ENCODE results near the gene ROM1.
"Not testable (repeated sequence)": the region's sequence is repeated elsewhere in the genome, so short reads cannot be mapped to it uniquely, and the experiment has no call there.

ROM1 gene

DNA sequence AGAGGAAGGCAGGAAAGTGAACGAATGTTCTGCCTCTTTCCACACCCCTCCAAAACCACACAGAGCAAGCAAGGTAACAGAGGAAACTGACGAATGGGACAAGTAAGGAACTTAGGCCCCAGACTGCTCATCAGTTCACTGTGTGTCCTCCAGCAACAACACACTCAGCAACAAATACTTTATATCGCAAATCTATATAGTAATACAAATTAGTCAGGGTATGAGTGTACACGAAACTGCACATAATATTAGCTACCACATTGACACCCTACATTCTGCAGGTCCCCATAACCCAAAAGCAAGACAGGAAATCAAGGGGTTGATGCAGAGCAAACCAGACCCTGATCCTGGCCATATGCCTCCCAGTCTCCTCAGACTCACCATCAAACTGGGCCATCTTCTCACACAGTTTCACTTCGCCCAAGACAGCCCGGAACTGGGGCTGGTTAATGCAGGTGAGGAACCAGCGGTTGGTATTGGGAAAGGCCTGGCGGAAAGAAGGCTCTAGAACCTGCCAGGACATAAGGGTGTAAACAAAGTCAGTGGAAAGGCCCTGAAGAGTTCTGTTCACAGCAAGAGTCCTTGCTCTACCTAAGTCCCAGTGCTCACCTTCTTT is 45.9 kb upstream of the ROM1 start:
- H3K27ac ChIP-seq (ENCODE audit: low read depth, low read length), result no peak overlapping the region

DNA sequence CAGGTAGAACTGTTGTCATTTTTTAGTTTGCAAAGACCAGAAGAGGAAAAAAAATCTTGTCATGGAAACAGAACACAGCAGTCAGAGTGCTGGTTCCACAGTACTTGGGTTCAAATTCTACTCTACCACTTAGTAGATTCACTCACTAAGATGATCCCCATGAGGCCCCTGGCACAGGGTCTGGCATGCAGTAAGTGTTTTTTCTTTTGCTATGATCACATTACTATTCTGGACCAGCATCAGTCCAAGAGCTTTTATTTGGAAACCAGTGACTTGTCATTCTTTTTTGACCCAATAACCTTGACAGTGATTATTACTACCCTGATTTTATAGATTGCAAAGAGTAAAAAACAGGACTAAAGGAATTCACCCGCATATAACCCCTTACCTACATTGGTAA is 43.4 kb upstream of the ROM1 start:
- H3K27me3 ChIP-seq (ENCODE audit: low read length), result no peaks in the 10 kb centered on the region
- H3K79me2 ChIP-seq (ENCODE audit: insufficient read depth, low read length), result peaks cover 62% of the 10 kb centered on the region
- H3K9me2 ChIP-seq (replicated peaks; ENCODE audit: insufficient read depth, low read length), result no peaks in the 10 kb centered on the region
- no peaks in the 10 kb centered on the region for H3K9me3 ChIP-seq (ENCODE audit: insufficient read depth, low read length)
- TF ChIP-seq, protein P1, sequence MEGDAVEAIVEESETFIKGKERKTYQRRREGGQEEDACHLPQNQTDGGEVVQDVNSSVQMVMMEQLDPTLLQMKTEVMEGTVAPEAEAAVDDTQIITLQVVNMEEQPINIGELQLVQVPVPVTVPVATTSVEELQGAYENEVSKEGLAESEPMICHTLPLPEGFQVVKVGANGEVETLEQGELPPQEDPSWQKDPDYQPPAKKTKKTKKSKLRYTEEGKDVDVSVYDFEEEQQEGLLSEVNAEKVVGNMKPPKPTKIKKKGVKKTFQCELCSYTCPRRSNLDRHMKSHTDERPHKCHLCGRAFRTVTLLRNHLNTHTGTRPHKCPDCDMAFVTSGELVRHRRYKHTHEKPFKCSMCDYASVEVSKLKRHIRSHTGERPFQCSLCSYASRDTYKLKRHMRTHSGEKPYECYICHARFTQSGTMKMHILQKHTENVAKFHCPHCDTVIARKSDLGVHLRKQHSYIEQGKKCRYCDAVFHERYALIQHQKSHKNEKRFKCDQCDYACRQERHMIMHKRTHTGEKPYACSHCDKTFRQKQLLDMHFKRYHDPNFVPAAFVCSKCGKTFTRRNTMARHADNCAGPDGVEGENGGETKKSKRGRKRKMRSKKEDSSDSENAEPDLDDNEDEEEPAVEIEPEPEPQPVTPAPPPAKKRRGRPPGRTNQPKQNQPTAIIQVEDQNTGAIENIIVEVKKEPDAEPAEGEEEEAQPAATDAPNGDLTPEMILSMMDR (IDR thresholded peaks at IDR 0.05; ENCODE audit: insufficient read depth, low read length, poor library complexity, severe bottlenecking), result no peak
- TF ChIP-seq EZH2phosphoT487 (conservative IDR thresholded peaks at IDR 0.05; ENCODE audit: low read length), result no peak
- peaks cover 34% of the 10 kb centered on the region for H3K36me3 ChIP-seq (ENCODE audit: low read length)
- H4K20me1 ChIP-seq (ENCODE audit: low read depth, low read length), result peaks cover 6% of the 10 kb centered on the region; the same call in 1 of the 2 replicates
- H3F3A ChIP-seq (ENCODE audit: insufficient read depth), result no peaks in the 10 kb centered on the region
- no peak overlapping the region for H3K4me2 ChIP-seq (ENCODE audit: low read depth, low read length, poor library complexity, severe bottlenecking)
- no peak overlapping the region for H2AFZ ChIP-seq (ENCODE audit: low read depth, low read length, severe bottlenecking)
- H3K4me3 ChIP-seq (ENCODE audit: insufficient read depth, low read length, poor library complexity, severe bottlenecking), result no peak overlapping the region
- no peak overlapping the region for H3K27ac ChIP-seq (ENCODE audit: low read depth, low read length)
- no peak overlapping the region for H3K9ac ChIP-seq (ENCODE audit: low read length)

More for the DNA sequence above, 45.9 kb upstream of the ROM1 start:
- no peak overlapping the region for H3K4me2 ChIP-seq (ENCODE audit: low read depth, low read length, poor library complexity, severe bottlenecking)
- H3K9ac ChIP-seq (ENCODE audit: low read length), result no peak overlapping the region
- no peaks in the 10 kb centered on the region for H3K9me3 ChIP-seq (ENCODE audit: insufficient read depth, low read length)
- H2AFZ ChIP-seq (ENCODE audit: low read depth, low read length, severe bottlenecking), result no peak overlapping the region
- no peak overlapping the region for H3K4me3 ChIP-seq (ENCODE audit: insufficient read depth, low read length, poor library complexity, severe bottlenecking)
- H4K20me1 ChIP-seq (ENCODE audit: low read depth, low read length), result peaks cover 12% of the 10 kb centered on the region; the same call in 1 of the 2 replicates
- H3F3A ChIP-seq (ENCODE audit: insufficient read depth), result no peaks in the 10 kb centered on the region
- H3K9me2 ChIP-seq (replicated peaks; ENCODE audit: insufficient read depth, low read length), result no peaks in the 10 kb centered on the region
- H3K36me3 ChIP-seq (ENCODE audit: low read length), result peaks cover 34% of the 10 kb centered on the region
- TF ChIP-seq, protein P1 (IDR thresholded peaks at IDR 0.05; ENCODE audit: insufficient read depth, low read length, poor library complexity, severe bottlenecking), result no peak
- no peak for TF ChIP-seq EZH2phosphoT487 (conservative IDR thresholded peaks at IDR 0.05; ENCODE audit: low read length)
- H3K27me3 ChIP-seq (ENCODE audit: low read length), result no peaks in the 10 kb centered on the region
- peaks cover 49% of the 10 kb centered on the region for H3K79me2 ChIP-seq (ENCODE audit: insufficient read depth, low read length)

DNA sequence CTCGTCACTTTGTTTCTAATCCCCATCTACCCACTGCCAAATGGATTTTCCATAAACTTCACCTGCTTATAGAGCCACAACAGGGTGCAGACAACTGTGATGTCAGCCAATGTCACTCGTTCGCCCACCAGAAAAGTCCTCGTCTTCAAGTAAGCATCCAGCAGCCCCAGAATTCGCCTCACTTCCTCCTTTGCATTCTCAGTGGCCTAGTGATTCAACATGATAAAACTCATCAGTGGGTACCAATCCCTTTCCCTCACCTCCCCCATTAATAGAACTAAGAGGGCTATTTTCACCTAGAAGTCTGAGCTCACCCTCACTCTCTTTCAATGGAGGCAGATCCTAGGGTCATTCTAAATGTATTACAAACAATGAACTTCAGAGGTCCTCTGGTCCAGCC is 42.2 kb upstream of the ROM1 start:
- H3K36me3 ChIP-seq (ENCODE audit: low read length), result peaks cover 24% of the 10 kb centered on the region
- not testable (repeated sequence) for H3K4me2 ChIP-seq (ENCODE audit: low read depth, low read length, poor library complexity, severe bottlenecking); H3K27me3 ChIP-seq (ENCODE audit: low read length); H3K27ac ChIP-seq (ENCODE audit: low read depth, low read length); H3K4me3 ChIP-seq (ENCODE audit: insufficient read depth, low read length, poor library complexity, severe bottlenecking); H3K9me3 ChIP-seq (ENCODE audit: insufficient read depth, low read length); H4K20me1 ChIP-seq (ENCODE audit: low read depth, low read length); H3K9me2 ChIP-seq (replicated peaks; ENCODE audit: insufficient read depth, low read length); H3F3A ChIP-seq (ENCODE audit: insufficient read depth); H2AFZ ChIP-seq (ENCODE audit: low read depth, low read length, severe bottlenecking); H3K9ac ChIP-seq (ENCODE audit: low read length)
- H3K79me2 ChIP-seq (ENCODE audit: insufficient read depth, low read length), result peaks cover 68% of the 10 kb centered on the region

DNA sequence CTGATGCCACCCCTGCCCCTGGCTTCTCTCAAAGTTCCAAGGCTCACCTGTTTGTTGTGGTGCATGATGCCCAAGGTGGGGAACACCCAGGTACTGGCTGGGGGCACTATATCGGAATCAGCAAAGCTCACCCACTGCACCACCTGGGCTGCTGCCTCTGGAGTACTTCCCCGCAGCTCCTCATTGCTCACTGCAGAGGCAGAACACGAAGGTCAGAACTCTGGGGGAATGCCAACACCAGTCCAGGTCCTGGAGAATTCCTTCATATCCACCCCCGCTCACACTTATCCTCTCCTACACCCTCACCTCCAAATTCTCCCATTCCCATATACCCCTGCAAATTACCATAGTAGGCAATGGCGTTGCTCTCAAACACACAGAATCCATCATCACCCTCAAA is 41.6 kb upstream of the ROM1 start:
- peak overlapping the region; percentile 84 for H3K4me2 ChIP-seq (ENCODE audit: low read depth, low read length, poor library complexity, severe bottlenecking)

More for the DNA sequence above, 41.6 kb upstream of the ROM1 start:
- H2AFZ ChIP-seq (ENCODE audit: low read depth, low read length, severe bottlenecking); H3K9me2 ChIP-seq (replicated peaks; ENCODE audit: insufficient read depth, low read length); H3K27me3 ChIP-seq (ENCODE audit: low read length); H3K9me3 ChIP-seq (ENCODE audit: insufficient read depth, low read length); H3K4me3 ChIP-seq (ENCODE audit: insufficient read depth, low read length, poor library complexity, severe bottlenecking); H3F3A ChIP-seq (ENCODE audit: insufficient read depth); H3K27ac ChIP-seq (ENCODE audit: low read depth, low read length); H3K9ac ChIP-seq (ENCODE audit: low read length); H4K20me1 ChIP-seq (ENCODE audit: low read depth, low read length): not testable (repeated sequence)
- Histone ChIP-seq H3K36me3 (ENCODE audit: low read length) (peaks cover 19% of the 10 kb centered on the region), H3K79me2 (ENCODE audit: insufficient read depth, low read length) (peaks cover 65% of the 10 kb centered on the region)

All from SU-DHL-6 (cell line).